Activated B cell treated with CpG ODN at 0.5 μM for 24 hours (primary cell): ENCODE data around the gene PRG3. TPM values are rescaled to one million over a fixed set of nuclear protein-coding genes. Genes with fewer than 3 reads are reported as not detected.

ENCODE experiments used
- ATAC-seq: fragments of 200-7000 bp; cut with Tn5 transposase; one replicate; pipeline ENCODE4 v1.10.0; 2021; ENCODE audit warnings: low read depth, mild to moderate bottlenecking, moderate library complexity
- CTCF ChIA-PET: fragments of 350-600 bp; sonication (Branson Sonifier 250); formaldehyde crosslinking; loops from one replicate; lab custom pipeline; 2021; ENCODE audit warnings: antibody characterized with exemption; lab: Charles Lee
- POLR2A ChIA-PET: fragments of 350-600 bp; sonication (Branson Sonifier 250); formaldehyde crosslinking; loops from one replicate; lab custom pipeline; 2021; ENCODE audit warnings: antibody characterized with exemption; lab: Charles Lee
- DNase-seq: peaks from one replicate; pipeline ENCODE4 v3.0.0; 2022
- H3K27ac Mint-ChIP-seq: one replicate; pipeline ENCODE4 v1.8.0; 2020; ENCODE audit warnings: mixed read lengths
- H3K27me3 Mint-ChIP-seq: one replicate; pipeline ENCODE4 v1.8.0; 2021; ENCODE audit warnings: mixed read lengths
- H3K36me3 Mint-ChIP-seq: one replicate; pipeline ENCODE4 v1.8.0; 2021; ENCODE audit warnings: low read depth, mixed read lengths
- H3K4me1 Mint-ChIP-seq: one replicate; pipeline ENCODE4 v1.8.0; 2021; ENCODE audit warnings: mixed read lengths
- H3K4me3 Mint-ChIP-seq: one replicate; pipeline ENCODE4 v1.8.0; 2020; ENCODE audit warnings: mild to moderate bottlenecking, mixed read lengths
- H3K9me3 Mint-ChIP-seq: one replicate; pipeline ENCODE4 v1.8.0; 2020; ENCODE audit warnings: mixed read lengths
- CTCF ChIP-seq: fragments of 200-600 bp; IDR thresholded peaks from one replicate; pipeline ENCODE4 v1.8.0; 2022; ENCODE audit warnings: antibody characterized with exemption, mild to moderate bottlenecking
- intact Hi-C: fragments of 100-400 bp; cut with micrococcal nuclease; formaldehyde crosslinking; loops from one replicate; pipeline ENCODE4 v1.15.1; 2024
- total RNA-seq: library from RNA; stranded (reverse); gene quantifications from 2 replicates; pipeline ENCODE4 v1.2.3, GENCODE V29; 2022

The PRG3 gene
- total RNA-seq: not detected in 2 replicates

GRCh38 chr11:57380975-57381374 lies at the start of gene PRG3:
TSS of gene PRG3 (minus strand) at chr11:57381150. CDS start at chr11:57380708, 442 bp downstream.
- Mint-ChIP-seq H3K9me3 (no peaks in the 10 kb centered on the region), H3K27me3 (peaks cover 21% of the 10 kb centered on the region), H3K36me3 (no peaks in the 10 kb centered on the region), H3K4me3 (no peak within 1 kb of the TSS), H3K27ac (no peak within 1 kb of the TSS), H3K4me1 (no peaks in the 10 kb centered on the region)
- intact Hi-C loops: no loop called here
- DNase-seq (no peak), ATAC-seq (no peak)
- no peak for TF ChIP-seq CTCF
- POLR2A ChIA-PET: interaction anchor here (0.6 to 0.7 kb wide), 2 partner anchors 11 to 76 kb away, joined by 3 read pairs; no protein-coding TSS in a partner anchor
- CTCF ChIA-PET: no interaction called here

- intact Hi-C loops: loop anchor here (5.0 to 10.0 kb wide), 3 partner anchors 83 to 1785 kb away; partner anchors contain the start of gene MPEG1
- Mint-ChIP-seq H3K4me1 (peaks cover 26% of the 10 kb centered on the region), H3K27ac (no peak overlapping the region), H3K36me3 (peaks cover 17% of the 10 kb centered on the region), H3K27me3 (no peaks in the 10 kb centered on the region), H3K4me3 (no peak overlapping the region), H3K9me3 (no peaks in the 10 kb centered on the region)
- TF ChIP-seq CTCF: no peak
- POLR2A ChIA-PET: interaction anchor here (0.9 kb wide), 1 partner anchor 84 kb away, joined by 3 read pairs; no protein-coding TSS in a partner anchor
- CTCF ChIA-PET: interaction anchor here (1.0 to 1.3 kb wide), 2 partner anchors 27 to 210 kb away, joined by 3 to 4 read pairs; no protein-coding TSS in a partner anchor
- DNase-seq (no peak), ATAC-seq (no peak)
Observed at GRCh38 chr11:57429946-57430345, 49.0 kb upstream of the PRG3 start.

GRCh38 chr11:57428643-57429042 lies 47.7 kb upstream of the PRG3 start:
- Mint-ChIP-seq H3K4me1 (peaks cover 39% of the 10 kb centered on the region), H3K4me3 (no peak overlapping the region), H3K36me3 (peaks cover 29% of the 10 kb centered on the region), H3K9me3 (no peaks in the 10 kb centered on the region), H3K27ac (no peak overlapping the region), H3K27me3 (no peaks in the 10 kb centered on the region)
- ChIA-PET CTCF (interaction anchor here (1.6 kb wide), 1 partner anchor 28 kb away, joined by 8 read pairs; no protein-coding TSS in a partner anchor), POLR2A (interaction anchor here (12.4 kb wide), 1 partner anchor 24 kb away, joined by 238 read pairs; no protein-coding TSS in a partner anchor)
- ATAC-seq (no peak), DNase-seq (no peak)
- TF ChIP-seq CTCF: no peak
- intact Hi-C loops: loop anchor here (5.0 to 10.0 kb wide), 3 partner anchors 81 to 1786 kb away; partner anchors contain the start of gene MPEG1

GRCh38 chr11:57427727-57428082 lies 46.8 kb upstream of the PRG3 start:
- POLR2A ChIA-PET: interaction anchor here (0.6 to 12.4 kb wide), 3 partner anchors 9 to 23 kb away, joined by 4 to 238 read pairs (median 4); no protein-coding TSS in a partner anchor
- intact Hi-C loops: loop anchor here (1.0 to 10.0 kb wide), 8 partner anchors 30 to 1787 kb away; partner anchors contain the start of genes CLP1, MPEG1 and SELENOH
- peaks cover 46% of the 10 kb centered on the region for H3K4me1 Mint-ChIP-seq
- no peaks in the 10 kb centered on the region for H3K27me3 Mint-ChIP-seq
- no peak for TF ChIP-seq CTCF
- H3K9me3 Mint-ChIP-seq: no peaks in the 10 kb centered on the region
- H3K27ac Mint-ChIP-seq: peak overlapping the region; percentile 91
- peak overlapping the region; percentile 92 for H3K4me3 Mint-ChIP-seq
- CTCF ChIA-PET: interaction anchor here (0.7 to 1.6 kb wide), 3 partner anchors 29 to 82 kb away, joined by 3 to 8 read pairs (median 3); no protein-coding TSS in a partner anchor
- DNase-seq: no peak
- ATAC-seq: no peak
- peaks cover 38% of the 10 kb centered on the region for H3K36me3 Mint-ChIP-seq
